Measurements from ENCODE around the gene MST1R. TPM values are rescaled to one million over a fixed set of nuclear protein-coding genes. Genes with fewer than 3 reads are reported as not detected.
A peak's percentile ranks its signal among the peaks of the same experiment; 100 is the strongest.

MST1R gene
- total and polyA plus RNA-seq, 2 experiments from 2014 or later: 0.32 to 0.35 TPM

DNA sequence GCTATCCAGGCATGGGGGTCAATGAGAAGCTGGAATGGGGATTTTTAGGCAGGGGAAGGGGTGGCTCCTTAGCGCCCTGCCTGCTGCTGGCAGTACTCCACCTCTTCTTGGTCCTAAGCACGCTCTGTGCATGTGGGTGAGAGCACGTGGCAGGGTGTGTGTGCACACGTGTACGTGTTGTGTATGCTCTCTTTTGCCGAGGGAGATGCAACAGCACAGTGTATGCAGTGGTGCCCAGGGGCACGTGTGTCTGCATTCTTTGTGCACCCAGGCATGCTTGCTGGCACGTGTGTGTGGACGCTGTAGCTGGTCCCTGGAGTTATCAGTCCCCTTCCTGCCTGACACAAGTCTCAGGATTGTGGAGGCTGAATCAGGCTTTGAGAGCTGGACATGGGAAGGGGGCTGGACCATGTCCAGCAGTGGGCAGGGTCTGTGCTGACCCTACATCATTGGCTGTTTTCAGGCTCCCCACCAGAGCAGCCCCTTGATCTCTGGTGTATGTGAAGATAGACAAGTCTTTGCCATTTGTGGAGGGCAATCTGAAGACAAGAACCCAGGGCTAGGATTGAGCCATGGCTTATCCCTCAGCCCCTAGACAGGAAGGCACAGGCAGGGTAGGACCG is 32.0 kb downstream of the MST1R start:
- Histone ChIP-seq H3K79me2 (ENCODE audit: insufficient read depth) (no peaks in the 10 kb centered on the region), H3K4me1 (ENCODE audit: insufficient read depth) (no peaks in the 10 kb centered on the region), H3K27ac (no peak overlapping the region), H3K27me3 (replicated peaks; ENCODE audit: insufficient read depth) (peaks cover 35% of the 10 kb centered on the region), H3K36me3 (ENCODE audit: low read depth) (no peaks in the 10 kb centered on the region), H3K4me2 (ENCODE audit: unreplicated experiment) (no peak overlapping the region), H4K20me1 (ENCODE audit: insufficient read depth) (no peaks in the 10 kb centered on the region), H2AFZ (no peak overlapping the region), H3K4me3 (no peak overlapping the region), H3K9me2 (ENCODE audit: insufficient read depth) (no peaks in the 10 kb centered on the region), H3K9me3 (ENCODE audit: low read depth) (no peaks in the 10 kb centered on the region), H3K9ac (no peak overlapping the region), H3F3A (ENCODE audit: insufficient read depth) (no peaks in the 10 kb centered on the region)
- 42 to 51% methylated on average over 10 of the region's 10 CpGs for WGBS, 2 experiments (ENCODE audit: low coverage in 1 of 2, low lambda C conversion rate in 2 of 2, missing lambda C conversion rate in 2 of 2)
- DNase-seq: no peak
- in situ Hi-C loops (cut with MboI): no loop called here
- TF ChIP-seq EZH2 (IDR thresholded peaks at IDR 0.05; ENCODE audit: insufficient read depth, poor library complexity, severe bottlenecking): no peak
- no peak for TF ChIP-seq EZH2phosphoT487 (IDR thresholded peaks at IDR 0.05; ENCODE audit: insufficient read depth, low read depth)

DNA sequence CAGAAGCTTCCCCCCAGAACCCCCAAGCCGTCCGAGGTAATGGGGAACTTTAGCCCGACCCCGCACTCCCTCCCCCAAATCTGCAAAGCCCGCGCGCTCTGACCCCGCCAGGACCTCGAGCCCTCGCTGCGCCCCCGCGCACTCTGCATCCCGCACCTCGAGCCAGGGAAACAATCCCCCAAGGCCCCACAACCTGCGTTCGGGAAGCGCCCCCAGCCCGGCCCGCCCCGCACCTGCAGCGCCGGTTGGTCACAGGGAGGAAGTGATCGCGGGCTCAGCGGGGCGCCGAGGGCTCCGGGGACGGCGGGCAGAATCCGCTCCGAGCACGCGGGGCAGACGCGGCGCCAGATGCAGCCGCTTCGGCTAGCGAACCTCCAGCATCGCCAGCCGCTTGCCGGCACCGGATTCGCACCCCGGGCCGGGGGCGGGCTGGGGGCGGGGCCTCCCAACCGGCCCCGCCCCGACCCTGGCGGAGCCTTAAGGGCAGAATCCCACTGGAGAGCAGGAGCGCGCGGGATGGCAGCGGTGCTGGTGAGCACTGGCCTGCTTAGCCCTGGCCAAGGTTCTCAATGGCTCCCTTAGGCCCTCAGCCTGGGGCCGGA is 34.0 kb downstream of the MST1R start, which contains the start of gene CAMKV:
Gene CAMKV (minus strand): TSS at position 382 of the 602 bp plus-strand sequence. CDS start 7,518 bp downstream, outside the sequence.
- H3K4me3 ChIP-seq: no peak within 1 kb of the TSS
- no peaks in the 10 kb centered on the region for H3F3A ChIP-seq (ENCODE audit: insufficient read depth)
- in situ Hi-C loops (cut with MboI): no loop called here
- H3K36me3 ChIP-seq (ENCODE audit: low read depth): no peaks in the 10 kb centered on the region
- peaks cover 35% of the 10 kb centered on the region for H3K27me3 ChIP-seq (replicated peaks; ENCODE audit: insufficient read depth)
- peak; percentile 24 for DNase-seq
- no peak within 1 kb of the TSS for H2AFZ ChIP-seq
- no peaks in the 10 kb centered on the region for H3K9me3 ChIP-seq (ENCODE audit: low read depth)
- no peaks in the 10 kb centered on the region for H3K9me2 ChIP-seq (ENCODE audit: insufficient read depth)
- TF ChIP-seq EZH2 (IDR thresholded peaks at IDR 0.05; ENCODE audit: insufficient read depth, poor library complexity, severe bottlenecking) (no peak), EZH2phosphoT487 (IDR thresholded peaks at IDR 0.05; ENCODE audit: insufficient read depth, low read depth) (no peak)
- no peak within 1 kb of the TSS for H3K4me2 ChIP-seq (ENCODE audit: unreplicated experiment)
- no peaks in the 10 kb centered on the region for H4K20me1 ChIP-seq (ENCODE audit: insufficient read depth)
- no peaks in the 10 kb centered on the region for H3K4me1 ChIP-seq (ENCODE audit: insufficient read depth)
- no peak within 1 kb of the TSS for H3K27ac ChIP-seq
- no peak within 1 kb of the TSS for H3K9ac ChIP-seq
- no peaks in the 10 kb centered on the region for H3K79me2 ChIP-seq (ENCODE audit: insufficient read depth)
- 4 to 8% methylated on average over 5 to 31 of the region's 59 CpGs for WGBS, 2 experiments (ENCODE audit: low coverage in 1 of 2, low lambda C conversion rate in 2 of 2, missing lambda C conversion rate in 2 of 2)

DNA sequence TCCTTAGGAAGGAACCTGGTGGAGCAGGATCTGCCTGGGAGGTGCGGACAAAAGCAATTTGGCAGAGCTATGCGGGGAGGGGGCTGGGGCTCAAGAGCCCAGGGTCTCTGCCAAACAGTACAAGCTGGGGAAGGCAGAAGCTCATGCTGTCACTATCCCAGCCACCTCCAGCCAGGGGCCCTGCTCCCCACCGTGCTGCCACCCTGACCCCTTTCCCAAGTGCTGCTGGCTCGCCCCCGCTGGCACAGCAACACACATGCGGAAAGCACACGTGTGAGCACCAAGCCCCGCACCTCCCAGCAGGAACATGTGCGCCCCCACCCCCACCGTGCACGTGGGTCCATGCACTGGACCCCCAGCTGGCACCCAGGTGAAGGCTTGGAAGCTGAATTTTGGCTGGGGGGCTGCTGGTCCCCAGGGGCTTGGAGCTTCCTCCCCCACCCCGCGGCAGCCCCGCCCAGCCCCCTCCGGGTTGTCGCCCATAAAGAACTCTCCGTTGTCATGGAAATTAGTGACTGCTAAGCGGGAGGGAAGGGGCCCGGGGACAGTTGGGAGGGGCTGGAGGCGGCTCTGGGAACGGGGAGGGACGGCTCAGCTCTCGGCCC is 34.7 kb downstream of the MST1R start:
- H3K9me2 ChIP-seq (ENCODE audit: insufficient read depth): no peaks in the 10 kb centered on the region
- H3K27ac ChIP-seq: no peak overlapping the region
- H3K79me2 ChIP-seq (ENCODE audit: insufficient read depth): no peaks in the 10 kb centered on the region
- H2AFZ ChIP-seq: no peak overlapping the region
- WGBS, 2 experiments (ENCODE audit: low coverage in 1 of 2, low lambda C conversion rate in 2 of 2, missing lambda C conversion rate in 2 of 2): 3 to 5% methylated on average over 13 to 22 of the region's 23 CpGs
- no peaks in the 10 kb centered on the region for H4K20me1 ChIP-seq (ENCODE audit: insufficient read depth)
- H3K9ac ChIP-seq: no peak overlapping the region
- no peaks in the 10 kb centered on the region for H3K9me3 ChIP-seq (ENCODE audit: low read depth)
- in situ Hi-C loops (cut with MboI): no loop called here
- no peaks in the 10 kb centered on the region for H3K4me1 ChIP-seq (ENCODE audit: insufficient read depth)
- DNase-seq: no peak
- TF ChIP-seq EZH2phosphoT487 (IDR thresholded peaks at IDR 0.05; ENCODE audit: insufficient read depth, low read depth) (no peak), EZH2 (IDR thresholded peaks at IDR 0.05; ENCODE audit: insufficient read depth, poor library complexity, severe bottlenecking) (no peak)
- H3K4me2 ChIP-seq (ENCODE audit: unreplicated experiment): no peak overlapping the region
- no peaks in the 10 kb centered on the region for H3K36me3 ChIP-seq (ENCODE audit: low read depth)
- no peaks in the 10 kb centered on the region for H3F3A ChIP-seq (ENCODE audit: insufficient read depth)
- peaks cover 39% of the 10 kb centered on the region for H3K27me3 ChIP-seq (replicated peaks; ENCODE audit: insufficient read depth)
- no peak overlapping the region for H3K4me3 ChIP-seq

DNA sequence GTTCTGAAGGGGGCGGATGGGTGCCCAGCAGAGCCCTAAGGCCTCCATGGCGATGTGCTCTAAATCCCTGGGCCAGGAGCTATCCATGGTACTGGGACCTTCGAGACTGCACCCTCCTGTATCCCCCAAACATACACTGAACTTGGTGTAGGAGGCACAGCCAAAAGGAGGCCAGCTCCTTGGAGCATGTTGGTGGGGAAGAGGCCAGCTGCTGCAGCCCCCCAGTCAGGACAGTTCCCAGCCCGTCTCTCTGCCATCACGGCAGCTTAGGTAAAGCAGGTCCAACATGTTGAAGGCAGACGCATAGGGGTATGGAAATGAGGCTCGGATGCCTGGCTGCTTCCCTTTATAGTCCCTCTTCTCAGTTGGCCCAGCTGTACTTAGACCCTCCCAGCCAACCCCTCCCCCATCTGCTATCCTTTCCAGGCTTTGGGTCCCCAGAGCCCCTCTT is 35.8 kb downstream of the MST1R start:
- Histone ChIP-seq H3K4me3 (no peak overlapping the region), H3K9ac (no peak overlapping the region), H4K20me1 (ENCODE audit: insufficient read depth) (no peaks in the 10 kb centered on the region), H3K27me3 (replicated peaks; ENCODE audit: insufficient read depth) (peaks cover 50% of the 10 kb centered on the region), H2AFZ (no peak overlapping the region), H3K4me1 (ENCODE audit: insufficient read depth) (no peaks in the 10 kb centered on the region), H3F3A (ENCODE audit: insufficient read depth) (no peaks in the 10 kb centered on the region), H3K9me2 (ENCODE audit: insufficient read depth) (no peaks in the 10 kb centered on the region), H3K27ac (no peak overlapping the region), H3K4me2 (ENCODE audit: unreplicated experiment) (no peak overlapping the region), H3K36me3 (ENCODE audit: low read depth) (no peaks in the 10 kb centered on the region), H3K9me3 (ENCODE audit: low read depth) (no peaks in the 10 kb centered on the region), H3K79me2 (ENCODE audit: insufficient read depth) (no peaks in the 10 kb centered on the region)
- 3 to 4% methylated on average over 7 of the region's 7 CpGs for WGBS, 2 experiments (ENCODE audit: low coverage in 1 of 2, low lambda C conversion rate in 2 of 2, missing lambda C conversion rate in 2 of 2)
- DNase-seq: peak; percentile 65
- TF ChIP-seq EZH2phosphoT487 (IDR thresholded peaks at IDR 0.05; ENCODE audit: insufficient read depth, low read depth) (no peak), EZH2 (IDR thresholded peaks at IDR 0.05; ENCODE audit: insufficient read depth, poor library complexity, severe bottlenecking) (no peak)
- in situ Hi-C loops (cut with MboI): no loop called here
